Activated CD8-positive, alpha-beta memory T cell treated with anti-CD3 and anti-CD28 coated beads for 24 hours (primary cell): ENCODE results near the gene FRMD3.

Experiments used
- DNase-seq: peaks from one replicate; pipeline ENCODE4 v3.0.0-alpha.2; 2020

The FRMD3 gene

GRCh38 chr9:83218411-83219090 is 319.6 kb downstream of the FRMD3 start:
- no peak for DNase-seq

GRCh38 chr9:83209188-83209731 is 328.9 kb downstream of the FRMD3 start:
- no peak for DNase-seq

GRCh38 chr9:83208065-83208850 is 329.9 kb downstream of the FRMD3 start:
- no peak for DNase-seq

GRCh38 chr9:83204047-83204446 is 334.2 kb downstream of the FRMD3 start:
- DNase-seq = no peak

GRCh38 chr9:83200531-83200930 is 337.7 kb downstream of the FRMD3 start:
- no peak for DNase-seq

- DNase-seq = no peak
Observed at GRCh38 chr9:83199832-83200231, 338.4 kb downstream of the FRMD3 start.

GRCh38 chr9:83199240-83199639 is 339.0 kb downstream of the FRMD3 start:
- no peak for DNase-seq

- no peak for DNase-seq
Observed at GRCh38 chr9:83198371-83198770, 339.8 kb downstream of the FRMD3 start.

GRCh38 chr9:83197591-83197990 is 340.6 kb downstream of the FRMD3 start:
- DNase-seq = no peak

GRCh38 chr9:83196946-83197345 is 341.3 kb downstream of the FRMD3 start:
- DNase-seq = no peak
